Left colon (tissue), 2 donors: ENCODE measurements around the gene SALL3. TPM values are rescaled to one million over a fixed set of nuclear protein-coding genes. Genes with fewer than 3 reads are reported as not detected.

Experiments used
- ATAC-seq: fragments of 200-7000 bp; cut with Tn5 transposase; one replicate; pipeline ENCODE4 v1.9.1; 2020; ENCODE audit warnings: mild to moderate bottlenecking, moderate library complexity
- DNase-seq, 2 donors: peaks; one replicate each; pipeline ENCODE4 v3.0.0-alpha.2; 2020
- intact Hi-C, 2 donors: fragments of 100-400 bp; cut with DNase I in 1 of 2; cut with micrococcal nuclease in 1 of 2; formaldehyde crosslinking; loops; one replicate each; pipeline versions ENCODE4 v1.11.2 to v1.14.0; 2022; cut with DNase I, micrococcal nuclease
- total RNA-seq, 2 donors: library from RNA; stranded (reverse); fragmentation: NEBNext Ultra II Directional; extraction: Animal tissue kit (Norgen Biotek cat#: 25700); gene quantifications; one replicate each; pipeline ENCODE4 v1.2.1, GENCODE V29; 2021
- donor health status: DM: no; HTN: no; CAD: no.
- donor health status: DM: yes; HTN: yes; CAD: no.

Gene SALL3
- total RNA-seq, 2 donors from 2014 or later: not detected

GRCh38 chr18:78977637-78978348 lies 1.8 kb upstream of the SALL3 start:
- no peak for DNase-seq
- intact Hi-C loops: no loop called here
- no peak for ATAC-seq

GRCh38 chr18:78978349-78979055 lies 1.1 kb upstream of the SALL3 start:
- DNase-seq (no peak), ATAC-seq (no peak)
- intact Hi-C loops: no loop called here

- ATAC-seq (no peak), DNase-seq (no peak)
- intact Hi-C loops: no loop called here
These were observed 425 bp upstream of the SALL3 start for GRCh38 chr18:78979056-78979729.

GRCh38 chr18:78980279-78980771 lies 707 bp downstream of the SALL3 start:
- ATAC-seq: no peak
- intact Hi-C loops: no loop called here
- DNase-seq: no peak

GRCh38 chr18:78980777-78981380 lies 1.3 kb downstream of the SALL3 start:
- intact Hi-C loops: no loop called here
- DNase-seq (no peak), ATAC-seq (no peak)

GRCh38 chr18:78981394-78981831 lies 1.8 kb downstream of the SALL3 start:
- DNase-seq: no peak
- intact Hi-C loops: no loop called here
- ATAC-seq: no peak

- intact Hi-C loops: no loop called here
- DNase-seq: no peak
- ATAC-seq: no peak
These were observed 2.5 kb downstream of the SALL3 start for GRCh38 chr18:78981989-78982620.

- intact Hi-C loops: no loop called here
- ATAC-seq: no peak
- DNase-seq: no peak
These were observed 3.9 kb downstream of the SALL3 start for GRCh38 chr18:78983512-78983911.

- ATAC-seq (peak; percentile 43), DNase-seq (no peak)
- intact Hi-C loops: no loop called here
These were observed 5.5 kb downstream of the SALL3 start for GRCh38 chr18:78984941-78985784.

- intact Hi-C loops: no loop called here
- ATAC-seq (no peak), DNase-seq (no peak)
These were observed 6.4 kb downstream of the SALL3 start for GRCh38 chr18:78986018-78986481.

- no peak for ATAC-seq
- DNase-seq: no peak
- intact Hi-C loops: no loop called here
These were observed 11.8 kb downstream of the SALL3 start for GRCh38 chr18:78991446-78991845.

GRCh38 chr18:78992041-78993011 lies 12.7 kb downstream of the SALL3 start:
- intact Hi-C loops: no loop called here
- DNase-seq (no peak), ATAC-seq (no peak)

GRCh38 chr18:78993014-78993926 lies 13.7 kb downstream of the SALL3 start:
- ATAC-seq (no peak), DNase-seq (no peak)
- intact Hi-C loops: no loop called here

- ATAC-seq (no peak), DNase-seq (no peak)
- intact Hi-C loops: no loop called here
These were observed 14.4 kb downstream of the SALL3 start for GRCh38 chr18:78994000-78994399.

GRCh38 chr18:78994531-78994930 lies 14.9 kb downstream of the SALL3 start:
- ATAC-seq (no peak), DNase-seq (no peak)
- intact Hi-C loops: no loop called here
